GM10266 (cell line): ENCODE measurements around the gene TNS1.

ENCODE experiments used
- DNase-seq: peaks from one replicate; pipeline ENCODE4 v3.0.0; 2012; ENCODE audit errors: extremely low spot score
- CTCF ChIP-seq: IDR thresholded peaks from 2 replicates; pipeline ENCODE4 v1.5.1; 2012; ENCODE audit warnings: mild to moderate bottlenecking, low read depth; ENCODE audit not compliant: control insufficient read depth, insufficient read depth; ENCODE audit errors: missing control alignments

The TNS1 gene

GRCh38 chr2:217989221-217989948, 13.4 kb downstream of the TNS1 start:
- DNase-seq = no peak
- TF ChIP-seq CTCF = no peak

- no peak for TF ChIP-seq CTCF
- no peak for DNase-seq
Measured at GRCh38 chr2:217988840-217989204, 14.0 kb downstream of the TNS1 start.

- peak; percentile 78 for TF ChIP-seq CTCF
Measured at GRCh38 chr2:217988014-217988839, 14.6 kb downstream of the TNS1 start.

GRCh38 chr2:217987391-217987790, 15.4 kb downstream of the TNS1 start:
- no peak for TF ChIP-seq CTCF
- no peak for DNase-seq

More at GRCh38 chr2:217988014-217988839, 14.6 kb downstream of the TNS1 start:
- DNase-seq = peak; percentile 79

GRCh38 chr2:217986256-217986961, 16.4 kb downstream of the TNS1 start:
- TF ChIP-seq CTCF = no peak
- DNase-seq = no peak

GRCh38 chr2:217983276-217984233, 19.2 kb downstream of the TNS1 start:
- no peak for TF ChIP-seq CTCF
- no peak for DNase-seq
